ENCODE data around the gene MAL. TPM values are rescaled to one million over a fixed set of nuclear protein-coding genes. Genes with fewer than 3 reads are reported as not detected.
A peak's percentile ranks its signal among the peaks of the same experiment; 100 is the strongest.
"Not testable (repeated sequence)": the region's sequence is repeated elsewhere in the genome, so short reads cannot be mapped to it uniquely, and the experiment has no call there.

Gene MAL
- total RNA-seq, 1 donor from 2014 or later: not detected

DNA sequence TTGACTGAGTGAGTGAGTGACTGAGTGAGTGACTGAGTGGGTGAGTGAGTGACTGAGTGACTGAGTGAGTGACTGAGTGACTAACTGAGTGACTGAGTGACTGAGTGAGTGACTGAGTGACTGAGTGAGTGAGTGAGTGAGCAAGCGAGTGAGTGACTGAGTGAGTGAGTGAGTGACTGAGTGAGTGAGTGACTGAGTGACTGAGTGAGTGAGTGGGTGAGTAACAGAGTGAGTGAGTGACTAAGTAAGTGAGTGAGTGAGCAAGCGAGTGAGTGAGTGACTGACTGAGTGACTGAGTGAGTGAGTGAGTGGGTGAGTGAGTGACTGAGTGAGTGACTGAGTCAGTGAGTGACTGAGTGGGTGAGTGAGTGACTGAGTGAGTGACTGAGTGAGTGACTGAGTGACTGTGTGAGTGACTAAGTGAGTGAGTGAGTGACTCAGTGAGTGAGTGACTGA lies 11.9 kb downstream of the MAL start:
- no peak overlapping the region for H3K27ac ChIP-seq
- peaks cover 3% of the 10 kb centered on the region for H3K9me3 ChIP-seq (ENCODE audit: low read depth)
- H3K4me3 ChIP-seq: no peak overlapping the region
- no peak overlapping the region for H3K27ac Mint-ChIP-seq
- H3K27me3 ChIP-seq: no peaks in the 10 kb centered on the region
- H3F3A ChIP-seq (ENCODE audit: low read depth): peaks cover 16% of the 10 kb centered on the region
- H3K79me2 ChIP-seq (ENCODE audit: low read depth): no peaks in the 10 kb centered on the region
- TF ChIP-seq EZH2 (IDR thresholded peaks at IDR 0.05) (no peak), EZH2phosphoT487 (IDR thresholded peaks at IDR 0.05) (no peak)
- TF ChIP-seq, protein P1, sequence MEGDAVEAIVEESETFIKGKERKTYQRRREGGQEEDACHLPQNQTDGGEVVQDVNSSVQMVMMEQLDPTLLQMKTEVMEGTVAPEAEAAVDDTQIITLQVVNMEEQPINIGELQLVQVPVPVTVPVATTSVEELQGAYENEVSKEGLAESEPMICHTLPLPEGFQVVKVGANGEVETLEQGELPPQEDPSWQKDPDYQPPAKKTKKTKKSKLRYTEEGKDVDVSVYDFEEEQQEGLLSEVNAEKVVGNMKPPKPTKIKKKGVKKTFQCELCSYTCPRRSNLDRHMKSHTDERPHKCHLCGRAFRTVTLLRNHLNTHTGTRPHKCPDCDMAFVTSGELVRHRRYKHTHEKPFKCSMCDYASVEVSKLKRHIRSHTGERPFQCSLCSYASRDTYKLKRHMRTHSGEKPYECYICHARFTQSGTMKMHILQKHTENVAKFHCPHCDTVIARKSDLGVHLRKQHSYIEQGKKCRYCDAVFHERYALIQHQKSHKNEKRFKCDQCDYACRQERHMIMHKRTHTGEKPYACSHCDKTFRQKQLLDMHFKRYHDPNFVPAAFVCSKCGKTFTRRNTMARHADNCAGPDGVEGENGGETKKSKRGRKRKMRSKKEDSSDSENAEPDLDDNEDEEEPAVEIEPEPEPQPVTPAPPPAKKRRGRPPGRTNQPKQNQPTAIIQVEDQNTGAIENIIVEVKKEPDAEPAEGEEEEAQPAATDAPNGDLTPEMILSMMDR (IDR thresholded peaks at IDR 0.05): no peak
- H3K4me2 ChIP-seq: no peak overlapping the region
- H3K27me3 Mint-ChIP-seq (ENCODE audit: insufficient read depth, low read depth): peaks cover 21% of the 10 kb centered on the region
- H2AFZ ChIP-seq (replicated peaks): no peak overlapping the region
- no peaks in the 10 kb centered on the region for H3K4me1 Mint-ChIP-seq
- no peak overlapping the region for H3K9ac ChIP-seq
- H3K4me3 Mint-ChIP-seq: no peak overlapping the region
- H3K9me3 Mint-ChIP-seq: peaks cover 9% of the 10 kb centered on the region
- no peaks in the 10 kb centered on the region for H3K36me3 Mint-ChIP-seq
- H3K4me1 ChIP-seq: no peaks in the 10 kb centered on the region
- no peaks in the 10 kb centered on the region for H3K36me3 ChIP-seq
- no peak for DNase-seq (ENCODE audit: low spot score)
- no peaks in the 10 kb centered on the region for H4K20me1 ChIP-seq (ENCODE audit: low read depth)

DNA sequence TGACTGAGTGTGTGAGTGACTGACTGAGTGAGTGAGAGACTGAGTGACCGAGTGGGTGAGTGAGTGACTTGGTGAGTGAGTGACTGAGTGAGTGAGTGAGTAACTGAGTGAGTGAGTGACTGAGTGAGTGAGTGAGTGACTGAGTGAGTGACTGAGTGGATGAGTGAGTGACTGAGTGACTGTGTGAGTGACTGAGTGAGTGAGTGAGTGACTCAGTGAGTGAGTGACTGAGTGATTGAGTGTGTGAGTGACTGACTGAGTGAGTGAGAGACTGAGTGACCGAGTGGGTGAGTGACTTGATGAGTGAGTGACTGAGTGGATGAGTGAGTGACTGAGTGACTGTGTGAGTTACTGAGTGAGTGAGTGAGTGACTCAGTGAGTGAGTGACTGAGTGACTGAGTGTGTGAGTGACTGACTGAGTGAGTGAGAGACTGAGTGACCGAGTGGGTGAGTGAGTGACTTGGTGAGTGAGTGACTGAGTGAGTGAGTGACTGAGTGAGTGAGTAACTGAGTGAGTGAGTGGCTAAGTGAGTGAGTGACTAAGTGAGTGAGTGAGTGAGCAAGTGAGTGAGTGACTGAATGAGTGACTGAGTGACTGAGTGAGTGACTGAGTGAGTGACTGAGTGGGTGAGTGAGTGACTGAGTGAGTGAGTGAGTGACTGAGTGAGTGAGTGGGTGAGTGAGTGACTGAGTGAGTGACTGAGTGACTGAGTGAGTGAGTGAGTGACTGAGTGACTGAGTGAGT lies 12.5 kb downstream of the MAL start:
- DNase-seq (ENCODE audit: low spot score); H3K27ac ChIP-seq; H3K4me1 Mint-ChIP-seq; H3K9me3 Mint-ChIP-seq; H3K9me3 ChIP-seq (ENCODE audit: low read depth); H2AFZ ChIP-seq (replicated peaks); H3K4me3 Mint-ChIP-seq; H3K36me3 ChIP-seq; H3K79me2 ChIP-seq (ENCODE audit: low read depth); H3K27ac Mint-ChIP-seq; H3K4me1 ChIP-seq; H3K4me3 ChIP-seq; H3K9ac ChIP-seq; H3K4me2 ChIP-seq; H3K27me3 ChIP-seq; H3K36me3 Mint-ChIP-seq; H4K20me1 ChIP-seq (ENCODE audit: low read depth): not testable (repeated sequence)
- peaks cover 16% of the 10 kb centered on the region for H3F3A ChIP-seq (ENCODE audit: low read depth)
- peaks cover 22% of the 10 kb centered on the region for H3K27me3 Mint-ChIP-seq (ENCODE audit: insufficient read depth, low read depth)

DNA sequence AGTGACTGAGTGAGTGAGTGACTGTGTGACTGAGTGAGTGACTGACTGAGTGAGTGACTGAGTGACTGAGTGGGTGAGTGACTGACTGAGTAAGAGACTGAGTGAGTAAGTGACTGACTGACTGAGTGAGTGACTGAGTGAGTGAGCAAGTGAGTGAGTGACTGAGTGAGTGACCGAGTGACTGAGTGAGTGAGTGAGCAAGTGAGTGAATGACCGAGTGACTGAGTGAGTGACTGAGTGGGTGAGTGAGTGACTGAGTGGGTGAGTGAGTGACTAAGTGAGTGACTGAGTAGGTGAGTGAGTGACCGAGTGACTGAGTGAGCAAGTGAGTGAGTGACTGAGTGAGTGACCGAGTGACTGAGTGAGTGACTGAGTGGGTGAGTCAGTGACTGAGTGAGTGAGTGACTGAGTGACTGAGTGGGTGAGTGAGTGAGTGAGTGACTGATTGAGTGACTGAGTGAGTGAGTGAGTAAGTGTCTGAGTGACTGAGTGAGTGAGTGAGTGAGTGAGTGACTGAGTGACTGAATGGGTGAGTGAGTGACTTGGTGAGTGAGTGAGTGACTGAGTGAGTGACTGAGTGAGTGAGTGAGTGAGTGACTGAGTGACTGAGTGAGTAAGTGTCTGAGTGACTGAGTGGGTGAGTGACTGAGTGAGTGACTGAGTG lies 13.3 kb downstream of the MAL start:
- Histone ChIP-seq H3K36me3 (no peaks in the 10 kb centered on the region), H3K9me3 (ENCODE audit: low read depth) (peaks cover 3% of the 10 kb centered on the region), H3K4me3 (no peak overlapping the region), H3K9ac (no peak overlapping the region), H3K27ac (no peak overlapping the region), H3F3A (ENCODE audit: low read depth) (peaks cover 16% of the 10 kb centered on the region), H3K27me3 (no peaks in the 10 kb centered on the region), H2AFZ (replicated peaks) (no peak overlapping the region), H3K79me2 (ENCODE audit: low read depth) (no peaks in the 10 kb centered on the region), H3K4me2 (no peak overlapping the region), H4K20me1 (ENCODE audit: low read depth) (no peaks in the 10 kb centered on the region), H3K4me1 (no peaks in the 10 kb centered on the region)
- no peaks in the 10 kb centered on the region for H3K36me3 Mint-ChIP-seq
- no peak for DNase-seq (ENCODE audit: low spot score)
- peaks cover 9% of the 10 kb centered on the region for H3K9me3 Mint-ChIP-seq
- no peak overlapping the region for H3K4me3 Mint-ChIP-seq
- H3K27ac Mint-ChIP-seq: no peak overlapping the region
- TF ChIP-seq, protein P1 (IDR thresholded peaks at IDR 0.05): no peak
- TF ChIP-seq EZH2 (IDR thresholded peaks at IDR 0.05) (no peak), EZH2phosphoT487 (IDR thresholded peaks at IDR 0.05) (no peak)
- H3K4me1 Mint-ChIP-seq: peaks cover 5% of the 10 kb centered on the region
- H3K27me3 Mint-ChIP-seq (ENCODE audit: insufficient read depth, low read depth): peaks cover 23% of the 10 kb centered on the region

DNA sequence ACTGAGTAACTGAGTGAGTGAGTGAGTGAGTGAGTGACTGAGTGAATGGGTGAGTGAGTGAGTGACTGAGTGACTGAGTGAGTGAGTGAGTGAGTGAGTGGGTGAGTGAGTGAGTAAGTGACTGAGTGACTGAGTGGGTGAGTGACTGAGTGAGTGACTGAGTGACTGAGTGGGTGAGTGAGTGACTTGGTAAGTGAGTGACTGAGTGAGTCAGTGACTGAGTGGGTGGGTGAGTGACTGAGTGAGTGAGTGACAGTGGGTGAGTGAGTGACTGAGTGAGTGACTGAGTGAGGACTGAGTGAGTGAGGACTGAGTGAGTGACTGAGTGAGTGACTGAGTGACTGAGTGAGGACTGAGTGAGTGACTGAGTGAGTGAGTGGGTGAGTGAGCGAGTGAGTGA lies 13.9 kb downstream of the MAL start:
- no peaks in the 10 kb centered on the region for H3K36me3 Mint-ChIP-seq
- H3K4me3 Mint-ChIP-seq: no peak overlapping the region
- Histone ChIP-seq H3K79me2 (ENCODE audit: low read depth) (no peaks in the 10 kb centered on the region), H3K4me2 (no peak overlapping the region), H3K4me3 (no peak overlapping the region), H2AFZ (replicated peaks) (no peak overlapping the region), H3K9me3 (ENCODE audit: low read depth) (peaks cover 3% of the 10 kb centered on the region), H3F3A (ENCODE audit: low read depth) (peaks cover 16% of the 10 kb centered on the region), H3K27me3 (no peaks in the 10 kb centered on the region), H4K20me1 (ENCODE audit: low read depth) (no peaks in the 10 kb centered on the region), H3K9ac (no peak overlapping the region), H3K4me1 (no peaks in the 10 kb centered on the region), H3K36me3 (no peaks in the 10 kb centered on the region), H3K27ac (no peak overlapping the region)
- H3K27ac Mint-ChIP-seq: peak overlapping the region; percentile 11
- TF ChIP-seq, protein P1 (IDR thresholded peaks at IDR 0.05): no peak
- TF ChIP-seq EZH2phosphoT487 (IDR thresholded peaks at IDR 0.05): no peak
- TF ChIP-seq EZH2 (IDR thresholded peaks at IDR 0.05): no peak
- H3K9me3 Mint-ChIP-seq: peaks cover 9% of the 10 kb centered on the region
- no peak for DNase-seq (ENCODE audit: low spot score)
- H3K4me1 Mint-ChIP-seq: peaks cover 6% of the 10 kb centered on the region
- H3K27me3 Mint-ChIP-seq (ENCODE audit: insufficient read depth, low read depth): peaks cover 23% of the 10 kb centered on the region
